GM19395 (cell line): ENCODE measurements around the gene EPB41.
"Not testable (repeated sequence)": the region's sequence is repeated elsewhere in the genome, so short reads cannot be mapped to it uniquely, and the experiment has no call there.

Source experiments
- ATAC-seq: cut with Tn5 transposase; IDR thresholded peaks from one replicate; pipeline ENCODE4 v1.9.1; 2021; ENCODE audit warnings: mild to moderate bottlenecking, moderate library complexity; ENCODE audit not compliant: unreplicated experiment

EPB41 gene

GRCh38 chr1:28914228-28915030, at the start of gene EPB41:
EPB41 (plus strand) TSS chr1:28914569; CDS start chr1:28987438, 72,869 bp downstream.
- ATAC-seq = peak; percentile 88

GRCh38 chr1:28864695-28865094, 49.7 kb upstream of the EPB41 start:
- no peak for ATAC-seq

GRCh38 chr1:28865997-28866650, 48.2 kb upstream of the EPB41 start:
- ATAC-seq = no peak

GRCh38 chr1:28867850-28868249, 46.5 kb upstream of the EPB41 start:
- no peak for ATAC-seq

- no peak for ATAC-seq
Measured at GRCh38 chr1:28869952-28870351, 44.4 kb upstream of the EPB41 start.

GRCh38 chr1:28871631-28872401, 42.6 kb upstream of the EPB41 start:
- ATAC-seq = no peak

GRCh38 chr1:28875134-28875533, 39.2 kb upstream of the EPB41 start:
- not testable (repeated sequence) for ATAC-seq

GRCh38 chr1:28877132-28877781, 37.1 kb upstream of the EPB41 start:
- peak; percentile 52 for ATAC-seq

- ATAC-seq = no peak
Measured at GRCh38 chr1:28878796-28879195, 35.6 kb upstream of the EPB41 start.

GRCh38 chr1:28882009-28882628, 32.2 kb upstream of the EPB41 start:
- ATAC-seq = no peak

- no peak for ATAC-seq
Measured at GRCh38 chr1:28883242-28883616, 31.1 kb upstream of the EPB41 start.

GRCh38 chr1:28885472-28885877, 28.9 kb upstream of the EPB41 start:
- no peak for ATAC-seq

GRCh38 chr1:28885977-28886730, 28.2 kb upstream of the EPB41 start:
- no peak for ATAC-seq

GRCh38 chr1:28886731-28887418, 27.5 kb upstream of the EPB41 start:
- ATAC-seq = peak; percentile 65

GRCh38 chr1:28887419-28887834, 26.9 kb upstream of the EPB41 start:
- ATAC-seq = peak; percentile 15

GRCh38 chr1:28887835-28888682, 26.3 kb upstream of the EPB41 start:
- no peak for ATAC-seq

GRCh38 chr1:28888915-28889314, 25.5 kb upstream of the EPB41 start:
- ATAC-seq = no peak

GRCh38 chr1:28889357-28889756, 25.0 kb upstream of the EPB41 start:
- no peak for ATAC-seq
